Anterior cingulate cortex (tissue), 58 donors: ENCODE data around the gene RIPPLY2.
"Not testable (repeated sequence)": the region's sequence is repeated elsewhere in the genome, so short reads cannot be mapped to it uniquely, and the experiment has no call there.

Experiments
- DNase-seq, 58 donors: peaks; one replicate each; lab custom pipeline; 2025; lab: John Stamatoyannopoulos, UW

Gene RIPPLY2

GRCh38 chr6:83893024-83893423 lies 39.9 kb downstream of the RIPPLY2 start:
- DNase-seq = no peak

DNA sequence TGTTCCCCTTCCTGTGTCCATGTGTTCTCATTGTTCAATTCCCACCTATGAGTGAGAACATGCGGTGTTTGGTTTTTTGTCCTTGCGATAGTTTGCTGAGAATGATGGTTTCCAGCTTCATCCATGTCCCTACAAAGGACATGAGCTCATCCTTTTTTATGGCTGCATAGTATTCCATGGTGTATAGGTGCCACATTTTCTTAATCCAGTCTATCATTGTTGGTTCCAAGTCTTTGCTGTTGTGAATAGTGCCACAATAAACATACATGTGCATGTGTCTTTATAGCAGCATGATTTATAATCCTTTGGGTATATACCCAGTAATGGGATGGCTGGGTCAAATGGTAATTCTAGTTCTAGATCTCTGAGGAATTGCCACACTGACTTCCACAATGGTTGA lies 43.9 kb downstream of the RIPPLY2 start:
- not testable (repeated sequence) for DNase-seq

- DNase-seq = no peak
Observed at GRCh38 chr6:83901624-83902023, 48.5 kb downstream of the RIPPLY2 start.

- no peak for DNase-seq
Observed at GRCh38 chr6:83904395-83904794, 51.2 kb downstream of the RIPPLY2 start.

GRCh38 chr6:83905648-83906047 lies 52.5 kb downstream of the RIPPLY2 start:
- DNase-seq = no peak
